Neural progenitor cell (in vitro differentiated cells): ENCODE results near the gene PTBP3.

ENCODE experiments used
- EZH2 ChIP-seq: fragments of 200-600 bp; sonication (generic); IDR thresholded peaks from 2 replicates; pipeline ENCODE4 v1.6.1; 2017; ENCODE audit warnings: antibody characterized with exemption, mild to moderate bottlenecking, moderate library complexity
- EZH2phosphoT487 ChIP-seq: fragments of 200-600 bp; sonication (generic); IDR thresholded peaks from 2 replicates; pipeline ENCODE4 v1.6.1; 2017; ENCODE audit warnings: antibody characterized with exemption
- TF ChIP-seq, protein P1 (sequence below): fragments of 200-600 bp; sonication (generic); IDR thresholded peaks from 2 replicates; pipeline ENCODE4 v1.5.1; 2017; ENCODE audit warnings: antibody characterized with exemption, mild to moderate bottlenecking

GRCh38 chr9:112349008-112349333 lies 15.6 kb upstream of the PTBP3 start:
- TF ChIP-seq EZH2 (no peak), EZH2phosphoT487 (no peak)
- TF ChIP-seq, protein P1, sequence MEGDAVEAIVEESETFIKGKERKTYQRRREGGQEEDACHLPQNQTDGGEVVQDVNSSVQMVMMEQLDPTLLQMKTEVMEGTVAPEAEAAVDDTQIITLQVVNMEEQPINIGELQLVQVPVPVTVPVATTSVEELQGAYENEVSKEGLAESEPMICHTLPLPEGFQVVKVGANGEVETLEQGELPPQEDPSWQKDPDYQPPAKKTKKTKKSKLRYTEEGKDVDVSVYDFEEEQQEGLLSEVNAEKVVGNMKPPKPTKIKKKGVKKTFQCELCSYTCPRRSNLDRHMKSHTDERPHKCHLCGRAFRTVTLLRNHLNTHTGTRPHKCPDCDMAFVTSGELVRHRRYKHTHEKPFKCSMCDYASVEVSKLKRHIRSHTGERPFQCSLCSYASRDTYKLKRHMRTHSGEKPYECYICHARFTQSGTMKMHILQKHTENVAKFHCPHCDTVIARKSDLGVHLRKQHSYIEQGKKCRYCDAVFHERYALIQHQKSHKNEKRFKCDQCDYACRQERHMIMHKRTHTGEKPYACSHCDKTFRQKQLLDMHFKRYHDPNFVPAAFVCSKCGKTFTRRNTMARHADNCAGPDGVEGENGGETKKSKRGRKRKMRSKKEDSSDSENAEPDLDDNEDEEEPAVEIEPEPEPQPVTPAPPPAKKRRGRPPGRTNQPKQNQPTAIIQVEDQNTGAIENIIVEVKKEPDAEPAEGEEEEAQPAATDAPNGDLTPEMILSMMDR = no peak
